ENCODE measurements around the gene TMEM106C.

Gene TMEM106C

GRCh38 chr12:47980197-47980596, 16.8 kb downstream of the TMEM106C start:
- H3K79me2 ChIP-seq (ENCODE audit: insufficient read depth, low read length): no peaks in the 10 kb centered on the region
- H3K9me2 ChIP-seq (replicated peaks; ENCODE audit: low read depth, low read length): no peaks in the 10 kb centered on the region
- H3K9ac ChIP-seq (ENCODE audit: low read depth, low read length, poor library complexity, severe bottlenecking): no peak overlapping the region
- no peak overlapping the region for H3K4me2 ChIP-seq (ENCODE audit: low read depth, low read length, poor library complexity, severe bottlenecking)
- H3K27me3 ChIP-seq (ENCODE audit: insufficient read depth, low read length, poor library complexity, severe bottlenecking): no peaks in the 10 kb centered on the region
- H4K20me1 ChIP-seq (ENCODE audit: insufficient read depth, low read length, poor library complexity, severe bottlenecking): no peaks in the 10 kb centered on the region
- H3K36me3 ChIP-seq (ENCODE audit: insufficient read depth, low read length): peaks cover 44% of the 10 kb centered on the region; the same call in 1 of the 2 replicates
- H2AFZ ChIP-seq (ENCODE audit: low read length): no peak overlapping the region
- H3K9me3 ChIP-seq (ENCODE audit: insufficient read depth, low read depth, low read length): no peaks in the 10 kb centered on the region
- TF ChIP-seq CTCF (conservative IDR thresholded peaks at IDR 0.05; ENCODE audit: low read length): no peak
- TF ChIP-seq EZH2phosphoT487 (IDR thresholded peaks at IDR 0.05; ENCODE audit: borderline replicate concordance): no peak
- no peak overlapping the region for H3K4me3 ChIP-seq (ENCODE audit: low read length, poor library complexity, severe bottlenecking)
- H3K4me1 ChIP-seq (ENCODE audit: insufficient read depth, low read length, poor library complexity, severe bottlenecking): no peaks in the 10 kb centered on the region
- no peaks in the 10 kb centered on the region for H3F3A ChIP-seq (ENCODE audit: low read depth)

GRCh38 chr12:47980779-47981495, 17.5 kb downstream of the TMEM106C start:
- Histone ChIP-seq H3K9ac (ENCODE audit: low read depth, low read length, poor library complexity, severe bottlenecking) (no peak overlapping the region), H3K9me3 (ENCODE audit: insufficient read depth, low read depth, low read length) (no peaks in the 10 kb centered on the region), H3K79me2 (ENCODE audit: insufficient read depth, low read length) (no peaks in the 10 kb centered on the region), H3K4me2 (ENCODE audit: low read depth, low read length, poor library complexity, severe bottlenecking) (no peak overlapping the region), H3K27me3 (ENCODE audit: insufficient read depth, low read length, poor library complexity, severe bottlenecking) (no peaks in the 10 kb centered on the region), H3K4me1 (ENCODE audit: insufficient read depth, low read length, poor library complexity, severe bottlenecking) (no peaks in the 10 kb centered on the region), H3F3A (ENCODE audit: low read depth) (no peaks in the 10 kb centered on the region), H3K9me2 (replicated peaks; ENCODE audit: low read depth, low read length) (no peaks in the 10 kb centered on the region), H3K4me3 (ENCODE audit: low read length, poor library complexity, severe bottlenecking) (no peak overlapping the region), H2AFZ (ENCODE audit: low read length) (no peak overlapping the region), H3K36me3 (ENCODE audit: insufficient read depth, low read length) (peaks cover 41% of the 10 kb centered on the region; the same call in 1 of the 2 replicates), H4K20me1 (ENCODE audit: insufficient read depth, low read length, poor library complexity, severe bottlenecking) (no peaks in the 10 kb centered on the region)
- no peak for TF ChIP-seq CTCF (conservative IDR thresholded peaks at IDR 0.05; ENCODE audit: low read length)
- no peak for TF ChIP-seq EZH2phosphoT487 (IDR thresholded peaks at IDR 0.05; ENCODE audit: borderline replicate concordance)

- H3K4me3 ChIP-seq (ENCODE audit: low read length, poor library complexity, severe bottlenecking): no peak overlapping the region
- no peaks in the 10 kb centered on the region for H3K27me3 ChIP-seq (ENCODE audit: insufficient read depth, low read length, poor library complexity, severe bottlenecking)
- no peaks in the 10 kb centered on the region for H3K79me2 ChIP-seq (ENCODE audit: insufficient read depth, low read length)
- TF ChIP-seq CTCF (conservative IDR thresholded peaks at IDR 0.05; ENCODE audit: low read length): no peak
- no peak for TF ChIP-seq EZH2phosphoT487 (IDR thresholded peaks at IDR 0.05; ENCODE audit: borderline replicate concordance)
- H4K20me1 ChIP-seq (ENCODE audit: insufficient read depth, low read length, poor library complexity, severe bottlenecking): no peaks in the 10 kb centered on the region
- H3K36me3 ChIP-seq (ENCODE audit: insufficient read depth, low read length): peaks cover 41% of the 10 kb centered on the region; the same call in 1 of the 2 replicates
- no peak overlapping the region for H2AFZ ChIP-seq (ENCODE audit: low read length)
- no peak overlapping the region for H3K4me2 ChIP-seq (ENCODE audit: low read depth, low read length, poor library complexity, severe bottlenecking)
- H3K9me3 ChIP-seq (ENCODE audit: insufficient read depth, low read depth, low read length): no peaks in the 10 kb centered on the region
- no peaks in the 10 kb centered on the region for H3K4me1 ChIP-seq (ENCODE audit: insufficient read depth, low read length, poor library complexity, severe bottlenecking)
- no peak overlapping the region for H3K9ac ChIP-seq (ENCODE audit: low read depth, low read length, poor library complexity, severe bottlenecking)
- H3K9me2 ChIP-seq (replicated peaks; ENCODE audit: low read depth, low read length): no peaks in the 10 kb centered on the region
- no peaks in the 10 kb centered on the region for H3F3A ChIP-seq (ENCODE audit: low read depth)
Observed at GRCh38 chr12:47981496-47982260, 18.3 kb downstream of the TMEM106C start.
